HepG2 (cell line): ENCODE measurements around the gene TMEM174. TPM values are rescaled to one million over a fixed set of nuclear protein-coding genes. Genes with fewer than 3 reads are reported as not detected.

ENCODE experiments used
- CTCF ChIP-seq: sonication (generic); formaldehyde crosslinking; IDR thresholded peaks from 2 replicates; pipeline ENCODE4 v1.5.0; 2020; ENCODE audit warnings: mild to moderate bottlenecking, missing genetic modification reagents, moderate library complexity
- DNMT3B ChIP-seq: conservative IDR thresholded peaks from 2 replicates; pipeline ENCODE4 v1.6.1; 2016; ENCODE audit warnings: missing biosample characterization, control low read depth
- ELK4 ChIP-seq: sonication (generic); formaldehyde crosslinking; IDR thresholded peaks from 2 replicates; pipeline ENCODE4 v1.9.0; 2021; ENCODE audit warnings: missing genetic modification reagents, borderline replicate concordance
- GABPB1 ChIP-seq: IDR thresholded peaks from 2 replicates; pipeline ENCODE4 v1.6.1; 2016; ENCODE audit warnings: mild to moderate bottlenecking, missing genetic modification reagents, moderate library complexity, missing compliant biosample characterization
- HNRNPL ChIP-seq: fragments of 200-400 bp; formaldehyde crosslinking; IDR thresholded peaks from 2 replicates; pipeline ENCODE4 v1.6.1; 2017; ENCODE audit warnings: mild to moderate bottlenecking, low read depth, low read length
- KIAA2018 ChIP-seq: sonication (generic); formaldehyde crosslinking; IDR thresholded peaks from 2 replicates; pipeline ENCODE4 v1.5.0; 2020; ENCODE audit warnings: mild to moderate bottlenecking, missing genetic modification reagents, borderline replicate concordance
- KLF12 ChIP-seq: sonication (generic); formaldehyde crosslinking; IDR thresholded peaks from 2 replicates; pipeline ENCODE4 v1.4.0; 2020; ENCODE audit warnings: missing genetic modification reagents, borderline replicate concordance
- MBD4 ChIP-seq: IDR thresholded peaks from 2 replicates; pipeline ENCODE4 v1.6.1; 2012; ENCODE audit warnings: low read length, inconsistent platforms, borderline replicate concordance
- MTA1 ChIP-seq: sonication (generic); formaldehyde crosslinking; IDR thresholded peaks from 2 replicates; pipeline ENCODE4 v1.4.0; 2020; ENCODE audit warnings: missing genetic modification reagents, mild to moderate bottlenecking, borderline replicate concordance
- MTF2 ChIP-seq: sonication (generic); formaldehyde crosslinking; IDR thresholded peaks from 2 replicates; pipeline ENCODE4 v1.5.0; 2020; ENCODE audit warnings: missing genetic modification reagents, borderline replicate concordance
- MXI1 ChIP-seq: IDR thresholded peaks from 3 replicates; pipeline ENCODE4 v1.6.1; 2012; ENCODE audit warnings: low read depth, low read length, inconsistent platforms, borderline replicate concordance
- NKX3-1 ChIP-seq: sonication (generic); formaldehyde crosslinking; IDR thresholded peaks from 2 replicates; pipeline ENCODE4 v1.5.0; 2020; ENCODE audit warnings: missing genetic modification reagents
- PCBP2 ChIP-seq: fragments of 200-400 bp; formaldehyde crosslinking; optimal IDR thresholded peaks from 2 replicates; pipeline ENCODE3; 2018; ENCODE audit warnings: low read length, low read depth; ENCODE audit not compliant: poor library complexity, severe bottlenecking
- SNRNP70 ChIP-seq: fragments of 200-400 bp; formaldehyde crosslinking; IDR thresholded peaks from 2 replicates; pipeline ENCODE4 v1.6.1; 2017; ENCODE audit warnings: mild to moderate bottlenecking, low read depth, low read length, moderate library complexity
- TCF7L2 ChIP-seq: IDR thresholded peaks from 2 replicates; pipeline ENCODE4 v1.6.1; 2011; ENCODE audit warnings: mild to moderate bottlenecking, low read depth, low read length, moderate library complexity
- ZFP36L1 ChIP-seq: sonication (generic); formaldehyde crosslinking; IDR thresholded peaks from 2 replicates; pipeline ENCODE4 v1.8.0; 2022; ENCODE audit warnings: mild to moderate bottlenecking, missing genetic modification reagents, moderate library complexity
- ZNF652 ChIP-seq: IDR thresholded peaks from 2 replicates; pipeline ENCODE4 v1.6.1; 2016; ENCODE audit warnings: low read depth, borderline replicate concordance
- ZNF841 ChIP-seq: sonication (generic); formaldehyde crosslinking; IDR thresholded peaks from 2 replicates; pipeline ENCODE4 v1.8.1; 2023; ENCODE audit warnings: missing genetic modification reagents, borderline replicate concordance
- polyA plus RNA-seq, 8 experiments: library from polyadenylated mRNA; depleted of rRNA in 3 of 8; stranded (reverse) in 7 of 8; unstranded in 1 of 8; fragments of >200 nt; fragmentation: Illumina TruSeq in 4 of 8; extraction: Trizol in 4 of 8; gene quantifications; 2 replicates each; pipeline versions ENCODE4 v1.2.1 to v1.2.3, GENCODE V29; 2011 to 2016; ENCODE audit warnings: low read depth in 4 of 8, missing spikeins in 1 of 8, mixed read lengths in 1 of 8; ENCODE audit not compliant: insufficient read depth in 1 of 8
- total RNA-seq, 5 experiments: library from RNA; depleted of rRNA; stranded (reverse); fragments of >200 nt; fragmentation: Illumina TruSeq; extraction: Trizol; gene quantifications; 2 replicates each; pipeline ENCODE4 v1.2.3, GENCODE V29; 2016; ENCODE audit warnings: low read depth in 1 of 5

Gene TMEM174
- total and polyA plus RNA-seq, 2 of the 13 experiments (the other 11 are each of a cell fraction or from before 2014, with no cell fraction given): not detected

GRCh38 chr5:73201547-73202513 is 28.8 kb downstream of the TMEM174 start (continued):
- TF ChIP-seq KIAA2018 (CRISPR knock-in tag) (no peak), SNRNP70 (no peak), NKX3-1 (CRISPR knock-in tag) (no peak), MTA1 (no peak), ZNF841 (CRISPR knock-in tag) (no peak), KLF12 (CRISPR knock-in tag) (no peak), DNMT3B (CRISPR knock-in tag) (no peak), ZNF652 (no peak), CTCF (CRISPR knock-in tag) (peak; percentile 94), PCBP2 (no peak), MBD4 (no peak), GABPB1 (CRISPR knock-in tag) (peak; percentile 73), MXI1 (no peak; the same call in 2 of the 3 replicates), HNRNPL (peak; percentile 83), ZFP36L1 (CRISPR knock-in tag) (no peak), ELK4 (CRISPR knock-in tag) (no peak), TCF7L2 (no peak), MTF2 (no peak)
